CD8-positive, alpha-beta memory T cell (primary cell): ENCODE data around the gene RMP24.

Experiments
- CTCF ChIA-PET: fragments of 350-600 bp; sonication (Branson Sonifier 250); formaldehyde crosslinking; loops from one replicate; lab custom pipeline; 2021; ENCODE audit warnings: antibody characterized with exemption; lab: Charles Lee
- POLR2A ChIA-PET: fragments of 350-600 bp; sonication (Branson Sonifier 250); formaldehyde crosslinking; loops from one replicate; lab custom pipeline; 2021; ENCODE audit warnings: antibody characterized with exemption; lab: Charles Lee
- DNase-seq, 5 donors: peaks; one replicate each; pipeline versions ENCODE4 v3.0.0 to v3.0.0-alpha.2; 2020 to 2022; ENCODE audit warnings: mixed read lengths in 1 of 5
- H3K27ac ChIP-seq: one replicate; pipeline ENCODE4 v1.7.0; 2013; ENCODE audit warnings: low read depth, mild to moderate bottlenecking, low read length, moderate library complexity
- H3K27me3 ChIP-seq: 2 replicates; pipeline ENCODE4 v1.7.0; 2013; ENCODE audit warnings: low read length, mild to moderate bottlenecking; ENCODE audit not compliant: insufficient read depth, poor library complexity, severe bottlenecking
- H3K36me3 ChIP-seq: 2 replicates; pipeline ENCODE4 v1.7.0; 2013; ENCODE audit warnings: mild to moderate bottlenecking, low read length, moderate library complexity; ENCODE audit not compliant: insufficient read depth
- H3K4me1 ChIP-seq: 2 replicates; pipeline ENCODE4 v1.7.0; 2013; ENCODE audit warnings: mild to moderate bottlenecking, low read length, moderate library complexity; ENCODE audit not compliant: insufficient read depth
- H3K4me3 ChIP-seq: 2 replicates; pipeline ENCODE4 v1.7.0; 2013; ENCODE audit warnings: mild to moderate bottlenecking, low read length
- H3K9me3 ChIP-seq: 2 replicates; pipeline ENCODE4 v1.7.0; 2013; ENCODE audit warnings: mild to moderate bottlenecking, low read length
- H3K27ac Mint-ChIP-seq, 8 donors: one replicate each; pipeline ENCODE4 v1.8.0; 2020 to 2021; ENCODE audit warnings: mixed read lengths in 8 of 8, mild to moderate bottlenecking in 6 of 8, inconsistent platforms in 3 of 8, moderate library complexity in 3 of 8
- H3K27me3 Mint-ChIP-seq, 2 donors: one replicate each; pipeline ENCODE4 v1.8.0; 2020 to 2021; ENCODE audit warnings: mixed read lengths in 2 of 2, mild to moderate bottlenecking in 1 of 2, moderate library complexity in 1 of 2
- H3K36me3 Mint-ChIP-seq, 3 donors: one replicate each; pipeline ENCODE4 v1.8.0; 2020 to 2021; ENCODE audit warnings: mixed read lengths in 3 of 3, inconsistent platforms in 1 of 3, mild to moderate bottlenecking in 1 of 3
- H3K4me1 Mint-ChIP-seq, 3 donors: one replicate each; pipeline ENCODE4 v1.8.0; 2020 to 2021; ENCODE audit warnings: mixed read lengths in 3 of 3, inconsistent platforms in 1 of 3, mild to moderate bottlenecking in 1 of 3
- H3K4me3 Mint-ChIP-seq, 7 donors: one replicate each; pipeline ENCODE4 v1.8.0; 2020 to 2021; ENCODE audit warnings: mixed read lengths in 7 of 7, mild to moderate bottlenecking in 6 of 7, moderate library complexity in 4 of 7, inconsistent platforms in 2 of 7
- H3K9me3 Mint-ChIP-seq, 5 donors: one replicate each; pipeline ENCODE4 v1.8.0; 2020 to 2022; ENCODE audit warnings: mixed read lengths in 5 of 5, mild to moderate bottlenecking in 3 of 5, moderate library complexity in 2 of 5, inconsistent platforms in 1 of 5

The RMP24 gene

GRCh38 chr18:35938158-35938557 lies 34.3 kb upstream of the RMP24 start:
- CTCF ChIA-PET: interaction anchor here (1.2 kb wide), 1 partner anchor 12 kb away, joined by 5 read pairs; no protein-coding TSS in a partner anchor
- H3K4me1 Mint-ChIP-seq: no peaks in the 10 kb centered on the region
- peaks cover 8 to 18% of the 10 kb centered on the region in 2 donors for H3K27me3 Mint-ChIP-seq
- Histone ChIP-seq H3K4me1 (no peaks in the 10 kb centered on the region), H3K27ac (no peak overlapping the region), H3K9me3 (no peaks in the 10 kb centered on the region), H3K4me3 (no peak overlapping the region), H3K27me3 (peaks cover 4% of the 10 kb centered on the region), H3K36me3 (no peaks in the 10 kb centered on the region)
- no peak overlapping the region for H3K27ac Mint-ChIP-seq
- no peaks in the 10 kb centered on the region for H3K36me3 Mint-ChIP-seq
- DNase-seq: no peak
- H3K9me3 Mint-ChIP-seq: no peaks in the 10 kb centered on the region
- no peak overlapping the region for H3K4me3 Mint-ChIP-seq
- POLR2A ChIA-PET: no interaction called here

GRCh38 chr18:35938562-35938961 lies 33.9 kb upstream of the RMP24 start:
- H3K4me1 ChIP-seq: no peaks in the 10 kb centered on the region
- no peaks in the 10 kb centered on the region for H3K36me3 ChIP-seq
- DNase-seq: no peak
- no peak overlapping the region for H3K4me3 Mint-ChIP-seq
- H3K27me3 ChIP-seq: peaks cover 4% of the 10 kb centered on the region
- no peaks in the 10 kb centered on the region for H3K36me3 Mint-ChIP-seq
- no peak overlapping the region for H3K27ac ChIP-seq
- no peak overlapping the region for H3K27ac Mint-ChIP-seq
- no peak overlapping the region for H3K4me3 ChIP-seq
- ChIA-PET CTCF (interaction anchor here (1.2 kb wide), 1 partner anchor 11 kb away, joined by 5 read pairs; no protein-coding TSS in a partner anchor), POLR2A (no interaction called here)
- no peaks in the 10 kb centered on the region for H3K4me1 Mint-ChIP-seq
- peaks cover 8 to 18% of the 10 kb centered on the region in 2 donors for H3K27me3 Mint-ChIP-seq
- H3K9me3 ChIP-seq: no peaks in the 10 kb centered on the region
- H3K9me3 Mint-ChIP-seq: no peaks in the 10 kb centered on the region

- Mint-ChIP-seq H3K4me3 (no peak overlapping the region), H3K27me3 (peaks cover 8 to 18% of the 10 kb centered on the region in 2 donors), H3K27ac (no peak overlapping the region), H3K9me3 (no peaks in the 10 kb centered on the region), H3K4me1 (no peaks in the 10 kb centered on the region), H3K36me3 (no peaks in the 10 kb centered on the region)
- no peak for DNase-seq
- ChIA-PET CTCF (no interaction called here), POLR2A (no interaction called here)
- Histone ChIP-seq H3K4me1 (no peaks in the 10 kb centered on the region), H3K4me3 (no peak overlapping the region), H3K27me3 (peaks cover 4% of the 10 kb centered on the region), H3K27ac (no peak overlapping the region), H3K36me3 (no peaks in the 10 kb centered on the region), H3K9me3 (no peaks in the 10 kb centered on the region)
These were observed 33.3 kb upstream of the RMP24 start for GRCh38 chr18:35939138-35939537.

- no peak overlapping the region for H3K27ac ChIP-seq
- Mint-ChIP-seq H3K27ac (no peak overlapping the region), H3K27me3 (peaks cover 5 to 18% of the 10 kb centered on the region in 2 donors), H3K36me3 (no peaks in the 10 kb centered on the region), H3K4me1 (no peaks in the 10 kb centered on the region), H3K4me3 (no peak overlapping the region), H3K9me3 (no peaks in the 10 kb centered on the region)
- DNase-seq: no peak
- no peaks in the 10 kb centered on the region for H3K9me3 ChIP-seq
- POLR2A ChIA-PET: no interaction called here
- H3K4me1 ChIP-seq: no peaks in the 10 kb centered on the region
- H3K36me3 ChIP-seq: no peaks in the 10 kb centered on the region
- H3K27me3 ChIP-seq: peaks cover 4% of the 10 kb centered on the region
- CTCF ChIA-PET: no interaction called here
- H3K4me3 ChIP-seq: no peak overlapping the region
These were observed 31.2 kb upstream of the RMP24 start for GRCh38 chr18:35941299-35941698.

GRCh38 chr18:35942133-35942532 lies 30.3 kb upstream of the RMP24 start:
- H3K9me3 Mint-ChIP-seq: no peaks in the 10 kb centered on the region
- ChIA-PET CTCF (no interaction called here), POLR2A (no interaction called here)
- peaks cover 5 to 18% of the 10 kb centered on the region in 2 donors for H3K27me3 Mint-ChIP-seq
- H3K4me3 Mint-ChIP-seq: no peak overlapping the region
- Histone ChIP-seq H3K36me3 (no peaks in the 10 kb centered on the region), H3K4me3 (no peak overlapping the region), H3K4me1 (no peaks in the 10 kb centered on the region), H3K27ac (no peak overlapping the region), H3K9me3 (no peaks in the 10 kb centered on the region), H3K27me3 (peaks cover 4% of the 10 kb centered on the region)
- no peaks in the 10 kb centered on the region for H3K36me3 Mint-ChIP-seq
- no peak for DNase-seq
- H3K4me1 Mint-ChIP-seq: no peaks in the 10 kb centered on the region
- H3K27ac Mint-ChIP-seq: no peak overlapping the region

GRCh38 chr18:35942661-35943060 lies 29.8 kb upstream of the RMP24 start:
- Mint-ChIP-seq H3K4me3 (no peak overlapping the region), H3K9me3 (no peaks in the 10 kb centered on the region), H3K4me1 (no peaks in the 10 kb centered on the region), H3K36me3 (peaks cover 0 to 2% (median 0%) of the 10 kb centered on the region in 3 donors), H3K27ac (no peak overlapping the region), H3K27me3 (peaks cover 5 to 16% of the 10 kb centered on the region in 2 donors)
- Histone ChIP-seq H3K27ac (no peak overlapping the region), H3K36me3 (no peaks in the 10 kb centered on the region), H3K4me3 (no peak overlapping the region), H3K4me1 (no peaks in the 10 kb centered on the region), H3K27me3 (peaks cover 4% of the 10 kb centered on the region), H3K9me3 (no peaks in the 10 kb centered on the region)
- DNase-seq: no peak
- ChIA-PET CTCF (no interaction called here), POLR2A (no interaction called here)

GRCh38 chr18:35948080-35948479 lies 24.4 kb upstream of the RMP24 start:
- peak overlapping the region in 1 of 8 donors; percentile 58 for H3K27ac Mint-ChIP-seq
- H3K27me3 Mint-ChIP-seq: peaks cover 23 to 34% of the 10 kb centered on the region in 2 donors
- Histone ChIP-seq H3K9me3 (no peaks in the 10 kb centered on the region), H3K27ac (no peak overlapping the region), H3K4me1 (peaks cover 6% of the 10 kb centered on the region), H3K4me3 (no peak overlapping the region), H3K27me3 (no peaks in the 10 kb centered on the region), H3K36me3 (no peaks in the 10 kb centered on the region)
- H3K4me1 Mint-ChIP-seq: peaks cover 7 to 12% (median 10%) of the 10 kb centered on the region in 3 donors
- no peak for DNase-seq
- H3K9me3 Mint-ChIP-seq: no peaks in the 10 kb centered on the region
- peaks cover 0 to 4% (median 0%) of the 10 kb centered on the region in 3 donors for H3K36me3 Mint-ChIP-seq
- ChIA-PET CTCF (no interaction called here), POLR2A (no interaction called here)
- H3K4me3 Mint-ChIP-seq: no peak overlapping the region

- Histone ChIP-seq H3K27me3 (no peaks in the 10 kb centered on the region), H3K4me1 (peaks cover 6% of the 10 kb centered on the region), H3K36me3 (no peaks in the 10 kb centered on the region), H3K4me3 (no peak overlapping the region), H3K9me3 (no peaks in the 10 kb centered on the region), H3K27ac (no peak overlapping the region)
- Mint-ChIP-seq H3K4me1 (peaks cover 7 to 12% (median 10%) of the 10 kb centered on the region in 3 donors), H3K27ac (no peak overlapping the region), H3K27me3 (peaks cover 23 to 40% of the 10 kb centered on the region in 2 donors), H3K9me3 (no peaks in the 10 kb centered on the region), H3K4me3 (peak overlapping the region in 3 of 7 donors; percentile 36 to 85 (median 67)), H3K36me3 (peaks cover 0 to 4% (median 0%) of the 10 kb centered on the region in 3 donors)
- no peak for DNase-seq
- ChIA-PET CTCF (interaction anchor here (1.7 kb wide), 2 partner anchors 11 to 13 kb away, joined by 5 read pairs; no protein-coding TSS in a partner anchor), POLR2A (no interaction called here)
These were observed 23.4 kb upstream of the RMP24 start for GRCh38 chr18:35949090-35949489.
